Astrocyte (in vitro differentiated cells and primary cell): ENCODE results near the gene TAS2R3.

Experiments
- CTCF ChIP-seq: IDR thresholded peaks from 2 replicates; pipeline ENCODE4 v1.5.1; 2011; ENCODE audit warnings: low read depth, mild to moderate bottlenecking, inconsistent platforms, low read length, moderate library complexity; ENCODE audit not compliant: insufficient read depth
- EZH2 ChIP-seq: IDR thresholded peaks from 2 replicates; pipeline ENCODE4 v1.6.1; 2012; ENCODE audit warnings: mild to moderate bottlenecking, low read length, inconsistent platforms; ENCODE audit not compliant: insufficient read depth

- TF ChIP-seq CTCF (peak; percentile 84), EZH2 (no peak)
These were observed 25.9 kb upstream of the TAS2R3 start, which contains the start of gene SSBP1 for GRCh38 chr7:141737836-141738591.
